Stimulated activated CD4-positive, alpha-beta T cell treated with anti-CD3 and anti-CD28 coated beads, Interleukin-4, amount 100 ng/mL, for 48 hours (primary cell): Measurements from ENCODE around the gene FAM241A.

Experiments
- DNase-seq, 2 donors: peaks; one replicate each; pipeline ENCODE4 v3.0.0-alpha.2; 2020; ENCODE audit warnings: low read depth in 2 of 2

Gene FAM241A

GRCh38 chr4:112213856-112214255, 68.6 kb downstream of the FAM241A start:
- DNase-seq, result no peak

GRCh38 chr4:112214390-112215264, 69.4 kb downstream of the FAM241A start:
- DNase-seq, result no peak

GRCh38 chr4:112219826-112220366, 74.6 kb downstream of the FAM241A start:
- DNase-seq, result no peak

- DNase-seq, result no peak
Observed at GRCh38 chr4:112222219-112222955, 77.1 kb downstream of the FAM241A start.

- no peak for DNase-seq
Observed at GRCh38 chr4:112225157-112225556, 79.9 kb downstream of the FAM241A start.

GRCh38 chr4:112230879-112231778, 85.9 kb downstream of the FAM241A start:
- peak; percentile 94 to 98 for DNase-seq

- peak; percentile 65 to 73 for DNase-seq
Observed at GRCh38 chr4:112231779-112232713, 86.8 kb downstream of the FAM241A start, which contains the start of gene AP1AR. TSS of gene AP1AR (plus strand) at chr4:112231787. CDS start at chr4:112232092, 305 bp downstream.

- peak in 1 of 2 donors; percentile 27 for DNase-seq
Observed at GRCh38 chr4:112234952-112235609, 89.8 kb downstream of the FAM241A start.

- DNase-seq, result no peak
Observed at GRCh38 chr4:112236040-112236439, 90.8 kb downstream of the FAM241A start.

GRCh38 chr4:112238833-112239232, 93.6 kb downstream of the FAM241A start:
- DNase-seq, result no peak
